PC-9 (cell line): ENCODE data around the gene CACNA2D1.

Experiments used
- CTCF ChIP-seq: fragments of 200-600 bp; sonication (generic); conservative IDR thresholded peaks from 2 replicates; pipeline ENCODE4 v1.6.1; 2017; ENCODE audit warnings: mixed run types, antibody characterized with exemption, mild to moderate bottlenecking, moderate library complexity
- EZH2 ChIP-seq: fragments of 200-600 bp; sonication (generic); IDR thresholded peaks from 2 replicates; pipeline ENCODE4 v1.8.0; 2017; ENCODE audit warnings: antibody characterized with exemption, low read depth

GRCh38 chr7:82188636-82189035 is 254.9 kb downstream of the CACNA2D1 start:
- TF ChIP-seq CTCF: no peak
- no peak for TF ChIP-seq EZH2
